OCI-LY7 (cell line): ENCODE data around the gene M1AP. TPM values are rescaled to one million over a fixed set of nuclear protein-coding genes. Genes with fewer than 3 reads are reported as not detected.

Source experiments
- BruUV-seq: library from RNA; stranded (reverse); fragments of 400-500 nt; replicated peaks from 2 replicates; lab custom pipeline; 2021; lab: Mats Ljungman, UMichigan
- CTCF ChIA-PET: fragments of 300-600 bp; sonication (Branson Sonifier 250); formaldehyde crosslinking; loops from one replicate; lab custom pipeline; 2022; ENCODE audit warnings: antibody characterized with exemption; ENCODE audit not compliant: unreplicated experiment; lab: Charles Lee
- POLR2A ChIA-PET: fragments of 300-600 bp; sonication (Branson Sonifier 250); formaldehyde crosslinking; loops from one replicate; lab custom pipeline; 2022; ENCODE audit warnings: antibody characterized with exemption; lab: Charles Lee
- DNase-seq: peaks from one replicate; pipeline ENCODE4 v3.0.0-alpha.2; 2015; ENCODE audit warnings: low spot score
- H2AFZ ChIP-seq: fragments of 200-600 bp; sonication (generic), shearing (Covaris generic); 2 replicates; pipeline ENCODE4 v1.6.1; 2014; ENCODE audit warnings: mild to moderate bottlenecking, antibody characterized with exemption, low read length, moderate library complexity
- H3K27ac ChIP-seq: fragments of 200-600 bp; sonication (generic); 2 replicates; pipeline ENCODE4 v1.5.1; 2014; ENCODE audit warnings: mixed run types, low read depth, mild to moderate bottlenecking, moderate library complexity, low read length, inconsistent platforms; ENCODE audit not compliant: poor library complexity, severe bottlenecking
- H3K36me3 ChIP-seq: fragments of 200-600 bp; sonication (generic); 2 replicates; pipeline ENCODE4 v1.6.1; 2014; ENCODE audit warnings: mild to moderate bottlenecking, antibody characterized with exemption, low read length, moderate library complexity, mixed read lengths; ENCODE audit not compliant: insufficient read depth
- H3K4me1 ChIP-seq: fragments of 200-600 bp; sonication (generic); 2 replicates; pipeline ENCODE4 v1.5.1; 2014; ENCODE audit warnings: mild to moderate bottlenecking, low read length; ENCODE audit not compliant: insufficient read depth, poor library complexity, severe bottlenecking
- H3K4me2 ChIP-seq: fragments of 200-600 bp; sonication (generic); 2 replicates; pipeline ENCODE4 v1.6.1; 2014; ENCODE audit warnings: mild to moderate bottlenecking, low read length
- H3K4me3 ChIP-seq: fragments of 200-600 bp; sonication (generic); 2 replicates; pipeline ENCODE4 v1.5.1; 2014; ENCODE audit warnings: mild to moderate bottlenecking, low read depth, low read length; ENCODE audit not compliant: poor library complexity, severe bottlenecking
- H3K79me2 ChIP-seq: fragments of 200-600 bp; sonication (generic); 2 replicates; pipeline ENCODE4 v1.6.1; 2016; ENCODE audit warnings: low read depth, mild to moderate bottlenecking, low read length, moderate library complexity, mixed read lengths; ENCODE audit not compliant: insufficient read depth
- H3K9me2 ChIP-seq: fragments of 200-600 bp; sonication (generic); 2 replicates; pipeline ENCODE4 v1.6.1; 2016; ENCODE audit warnings: mild to moderate bottlenecking, low read length, mixed read lengths; ENCODE audit not compliant: insufficient read depth
- H3K9me3 ChIP-seq: fragments of 200-600 bp; sonication (generic); 2 replicates; pipeline ENCODE4 v1.6.1; 2014; ENCODE audit warnings: mild to moderate bottlenecking, mixed run types, low read length, mixed read lengths
- H4K20me1 ChIP-seq: fragments of 200-600 bp; sonication (generic); 2 replicates; pipeline ENCODE4 v1.6.1; 2014; ENCODE audit warnings: mild to moderate bottlenecking, antibody characterized with exemption, low read length, moderate library complexity, mixed read lengths; ENCODE audit not compliant: insufficient read depth
- EZH2phosphoT487 ChIP-seq: fragments of 200-600 bp; sonication (generic); IDR thresholded peaks from 2 replicates; pipeline ENCODE4 v1.6.1; 2018; ENCODE audit warnings: low read depth, borderline replicate concordance, mild to moderate bottlenecking, mixed run types, antibody characterized with exemption, low read length, moderate library complexity, mixed read lengths
- intact Hi-C: fragments of 100-400 bp; cut with micrococcal nuclease; formaldehyde crosslinking; loops from one replicate; pipeline ENCODE4 v1.10.0; 2022; ENCODE audit not compliant: unreplicated experiment
- total RNA-seq, 2 experiments: library from RNA; depleted of rRNA in 1 of 2; stranded (reverse); fragments of >200 nt in 1 of 2; shearing (Covaris generic) in 1 of 2; gene quantifications; 2 replicates each; pipeline ENCODE4 v1.2.3, GENCODE V29; 2014 to 2022
- TF ChIP-seq, protein P1 (sequence below): fragments of 200-600 bp; sonication (generic); conservative IDR thresholded peaks from 2 replicates; pipeline ENCODE4 v1.5.1; 2014; ENCODE audit warnings: mild to moderate bottlenecking, antibody characterized with exemption, low read length, moderate library complexity, mixed read lengths

Gene M1AP
- total RNA-seq, 2 experiments from 2014 or later = not detected

DNA sequence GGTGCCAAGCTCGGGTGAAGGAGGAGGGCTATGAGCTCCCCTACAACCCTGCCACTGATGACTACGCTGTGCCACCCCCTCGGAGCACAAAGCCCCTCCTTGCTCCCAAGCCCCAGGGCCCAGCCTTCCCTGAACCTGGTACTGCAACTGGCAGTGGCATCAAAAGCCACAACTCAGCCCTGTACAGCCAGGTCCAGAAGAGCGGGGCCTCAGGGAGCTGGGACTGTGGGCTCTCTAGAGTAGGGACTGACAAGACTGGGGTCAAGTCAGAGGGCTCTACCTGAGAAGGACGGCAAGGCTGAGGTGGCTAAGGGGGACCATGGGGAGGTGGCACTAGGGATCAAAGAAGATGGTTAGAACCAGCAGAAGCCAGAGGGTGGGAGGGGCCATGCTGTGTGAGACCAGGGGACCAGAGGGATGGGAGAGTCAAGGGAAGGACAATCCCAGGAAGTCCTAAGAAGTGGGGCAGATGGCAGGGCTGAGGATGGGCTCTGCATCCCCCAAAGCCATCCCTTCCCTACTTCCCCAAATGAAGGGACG, 91.2 kb downstream of the M1AP start:
- H3K9me3 ChIP-seq = no peaks in the 10 kb centered on the region
- BruUV-seq = no TSS peak
- H3K4me1 ChIP-seq = peaks cover 13% of the 10 kb centered on the region
- no peaks in the 10 kb centered on the region for H3K36me3 ChIP-seq
- CTCF ChIA-PET = no interaction called here
- no peaks in the 10 kb centered on the region for H4K20me1 ChIP-seq
- POLR2A ChIA-PET = no interaction called here
- H3K9me2 ChIP-seq = no peaks in the 10 kb centered on the region
- intact Hi-C loops = no loop called here
- H3K27ac ChIP-seq = no peak overlapping the region
- no peak overlapping the region for H2AFZ ChIP-seq
- no peaks in the 10 kb centered on the region for H3K79me2 ChIP-seq
- TF ChIP-seq, protein P1, sequence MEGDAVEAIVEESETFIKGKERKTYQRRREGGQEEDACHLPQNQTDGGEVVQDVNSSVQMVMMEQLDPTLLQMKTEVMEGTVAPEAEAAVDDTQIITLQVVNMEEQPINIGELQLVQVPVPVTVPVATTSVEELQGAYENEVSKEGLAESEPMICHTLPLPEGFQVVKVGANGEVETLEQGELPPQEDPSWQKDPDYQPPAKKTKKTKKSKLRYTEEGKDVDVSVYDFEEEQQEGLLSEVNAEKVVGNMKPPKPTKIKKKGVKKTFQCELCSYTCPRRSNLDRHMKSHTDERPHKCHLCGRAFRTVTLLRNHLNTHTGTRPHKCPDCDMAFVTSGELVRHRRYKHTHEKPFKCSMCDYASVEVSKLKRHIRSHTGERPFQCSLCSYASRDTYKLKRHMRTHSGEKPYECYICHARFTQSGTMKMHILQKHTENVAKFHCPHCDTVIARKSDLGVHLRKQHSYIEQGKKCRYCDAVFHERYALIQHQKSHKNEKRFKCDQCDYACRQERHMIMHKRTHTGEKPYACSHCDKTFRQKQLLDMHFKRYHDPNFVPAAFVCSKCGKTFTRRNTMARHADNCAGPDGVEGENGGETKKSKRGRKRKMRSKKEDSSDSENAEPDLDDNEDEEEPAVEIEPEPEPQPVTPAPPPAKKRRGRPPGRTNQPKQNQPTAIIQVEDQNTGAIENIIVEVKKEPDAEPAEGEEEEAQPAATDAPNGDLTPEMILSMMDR = no peak
- no peak for TF ChIP-seq EZH2phosphoT487
- no peak overlapping the region for H3K4me3 ChIP-seq
- DNase-seq = no peak
- no peak overlapping the region for H3K4me2 ChIP-seq

DNA sequence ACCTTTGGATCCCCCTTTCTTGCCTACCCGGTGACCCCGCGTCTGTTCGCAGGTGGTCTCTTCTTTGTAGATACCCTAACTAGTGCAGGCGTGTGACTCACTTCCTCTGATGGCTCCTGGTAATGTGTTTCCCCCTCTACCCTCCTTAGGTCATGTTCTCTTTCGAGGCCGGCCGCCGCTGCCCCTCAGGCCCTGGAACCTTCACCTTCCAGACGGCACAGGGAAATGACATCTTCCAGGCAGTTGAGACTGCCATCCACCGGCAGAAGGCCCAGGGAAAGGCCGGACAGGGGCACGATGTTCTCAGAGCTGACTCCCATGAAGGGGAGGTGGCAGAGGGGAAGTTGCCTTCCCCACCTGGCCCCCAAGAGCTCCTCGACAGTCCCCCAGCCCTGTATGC, 92.0 kb downstream of the M1AP start:
- no peak overlapping the region for H3K4me2 ChIP-seq

DNA sequence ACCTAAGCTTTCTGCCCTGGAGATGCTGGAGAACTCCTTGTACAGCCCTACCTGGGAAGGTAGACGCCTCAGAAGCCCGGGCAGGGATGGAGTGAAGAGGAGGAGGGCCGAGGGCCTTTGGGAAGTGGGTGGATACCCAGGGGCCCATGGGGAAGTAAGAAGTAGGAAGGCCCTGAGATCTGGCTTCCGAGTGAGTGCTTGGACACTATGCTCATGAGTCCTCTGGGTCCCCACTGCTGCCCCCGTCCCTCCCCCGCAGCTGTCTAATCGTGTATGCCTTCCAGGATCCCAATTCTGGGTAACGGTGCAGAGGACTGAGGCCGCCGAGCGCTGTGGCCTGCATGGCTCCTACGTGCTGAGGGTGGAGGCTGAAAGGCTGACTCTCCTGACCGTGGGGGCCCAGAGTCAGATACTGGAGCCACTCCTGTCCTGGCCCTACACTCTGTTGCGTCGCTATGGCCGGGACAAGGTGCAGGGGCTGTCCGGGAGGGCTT, 92.5 kb downstream of the M1AP start:
- Histone ChIP-seq H3K4me1 (peaks cover 13% of the 10 kb centered on the region), H3K9me2 (no peaks in the 10 kb centered on the region), H3K4me3 (peak overlapping the region; percentile 94), H2AFZ (no peak overlapping the region), H3K79me2 (no peaks in the 10 kb centered on the region), H3K27ac (no peak overlapping the region), H4K20me1 (no peaks in the 10 kb centered on the region), H3K9me3 (no peaks in the 10 kb centered on the region), H3K4me2 (peak overlapping the region; percentile 80), H3K36me3 (no peaks in the 10 kb centered on the region)
- BruUV-seq = no TSS peak
- ChIA-PET POLR2A (no interaction called here), CTCF (no interaction called here)
- TF ChIP-seq, protein P1 = no peak
- no peak for TF ChIP-seq EZH2phosphoT487
- no peak for DNase-seq
- intact Hi-C loops = no loop called here

More for the DNA sequence above, 92.0 kb downstream of the M1AP start:
- Histone ChIP-seq H3K9me3 (no peaks in the 10 kb centered on the region), H4K20me1 (no peaks in the 10 kb centered on the region), H3K9me2 (no peaks in the 10 kb centered on the region), H3K36me3 (no peaks in the 10 kb centered on the region), H3K27ac (no peak overlapping the region), H3K4me1 (peaks cover 13% of the 10 kb centered on the region), H3K4me3 (no peak overlapping the region), H3K79me2 (no peaks in the 10 kb centered on the region), H2AFZ (no peak overlapping the region)
- no TSS peak for BruUV-seq
- ChIA-PET POLR2A (no interaction called here), CTCF (no interaction called here)
- TF ChIP-seq EZH2phosphoT487 = no peak
- TF ChIP-seq, protein P1 = no peak
- intact Hi-C loops = no loop called here
- DNase-seq = no peak
